Measurements from ENCODE around the gene KCNK2.

KCNK2 gene

DNA sequence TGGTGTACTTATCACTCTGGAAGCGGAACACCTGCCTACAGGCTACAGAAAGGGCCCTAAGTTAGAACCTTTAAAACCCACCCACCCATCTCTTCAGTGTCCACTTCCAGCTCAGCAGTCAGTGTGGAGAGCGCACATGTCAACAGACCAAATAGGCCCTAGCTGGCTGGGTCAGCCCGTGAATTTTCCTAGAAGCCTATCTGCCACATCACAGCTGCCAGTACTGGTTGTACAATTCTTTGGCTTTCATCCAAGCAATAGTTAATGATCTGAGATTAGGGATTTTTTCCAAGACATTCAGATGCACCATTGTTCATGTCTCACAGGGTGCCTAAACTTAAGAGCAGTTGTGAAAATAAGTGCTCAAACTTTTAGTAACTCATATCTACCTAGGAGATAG, 197.1 kb downstream of the KCNK2 start:
- Histone ChIP-seq H3K4me3 (no peak overlapping the region), H3K4me1 (no peaks in the 10 kb centered on the region), H3K27ac (no peak overlapping the region), H3K27me3 (no peaks in the 10 kb centered on the region), H3K36me3 (no peaks in the 10 kb centered on the region), H3K9me3 (no peaks in the 10 kb centered on the region)
- intact Hi-C loops (cut with DNase I; ENCODE audit: low total_unique reads), result no loop called here
- TF ChIP-seq, protein P1, sequence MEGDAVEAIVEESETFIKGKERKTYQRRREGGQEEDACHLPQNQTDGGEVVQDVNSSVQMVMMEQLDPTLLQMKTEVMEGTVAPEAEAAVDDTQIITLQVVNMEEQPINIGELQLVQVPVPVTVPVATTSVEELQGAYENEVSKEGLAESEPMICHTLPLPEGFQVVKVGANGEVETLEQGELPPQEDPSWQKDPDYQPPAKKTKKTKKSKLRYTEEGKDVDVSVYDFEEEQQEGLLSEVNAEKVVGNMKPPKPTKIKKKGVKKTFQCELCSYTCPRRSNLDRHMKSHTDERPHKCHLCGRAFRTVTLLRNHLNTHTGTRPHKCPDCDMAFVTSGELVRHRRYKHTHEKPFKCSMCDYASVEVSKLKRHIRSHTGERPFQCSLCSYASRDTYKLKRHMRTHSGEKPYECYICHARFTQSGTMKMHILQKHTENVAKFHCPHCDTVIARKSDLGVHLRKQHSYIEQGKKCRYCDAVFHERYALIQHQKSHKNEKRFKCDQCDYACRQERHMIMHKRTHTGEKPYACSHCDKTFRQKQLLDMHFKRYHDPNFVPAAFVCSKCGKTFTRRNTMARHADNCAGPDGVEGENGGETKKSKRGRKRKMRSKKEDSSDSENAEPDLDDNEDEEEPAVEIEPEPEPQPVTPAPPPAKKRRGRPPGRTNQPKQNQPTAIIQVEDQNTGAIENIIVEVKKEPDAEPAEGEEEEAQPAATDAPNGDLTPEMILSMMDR (IDR thresholded peaks at IDR 0.05), result no peak
- DNase-seq, result no peak

DNA sequence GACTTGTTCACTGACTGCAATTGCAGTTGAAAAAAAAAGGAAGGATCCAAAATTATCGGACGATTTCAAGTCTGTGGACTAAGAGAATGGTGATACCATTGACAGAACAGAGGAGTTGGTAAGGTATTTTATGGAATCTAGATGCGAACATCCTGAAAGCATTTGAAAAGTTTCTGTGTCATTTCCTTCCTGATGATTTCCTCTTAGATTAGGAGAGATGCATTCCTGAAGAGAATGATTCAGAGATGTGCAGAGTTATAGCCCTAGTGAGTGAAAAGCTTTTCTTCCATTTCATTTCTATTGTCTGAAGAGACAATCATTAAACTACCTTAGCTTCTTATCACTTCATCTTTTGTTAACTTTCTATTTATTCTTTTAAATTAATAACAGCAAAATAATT, 200.0 kb downstream of the KCNK2 start:
- Histone ChIP-seq H3K27me3 (no peaks in the 10 kb centered on the region), H3K9me3 (no peaks in the 10 kb centered on the region), H3K36me3 (no peaks in the 10 kb centered on the region), H3K4me3 (no peak overlapping the region), H3K4me1 (no peaks in the 10 kb centered on the region), H3K27ac (no peak overlapping the region)
- DNase-seq, result no peak
- intact Hi-C loops (cut with DNase I; ENCODE audit: low total_unique reads), result no loop called here
- TF ChIP-seq, protein P1 (IDR thresholded peaks at IDR 0.05), result no peak

DNA sequence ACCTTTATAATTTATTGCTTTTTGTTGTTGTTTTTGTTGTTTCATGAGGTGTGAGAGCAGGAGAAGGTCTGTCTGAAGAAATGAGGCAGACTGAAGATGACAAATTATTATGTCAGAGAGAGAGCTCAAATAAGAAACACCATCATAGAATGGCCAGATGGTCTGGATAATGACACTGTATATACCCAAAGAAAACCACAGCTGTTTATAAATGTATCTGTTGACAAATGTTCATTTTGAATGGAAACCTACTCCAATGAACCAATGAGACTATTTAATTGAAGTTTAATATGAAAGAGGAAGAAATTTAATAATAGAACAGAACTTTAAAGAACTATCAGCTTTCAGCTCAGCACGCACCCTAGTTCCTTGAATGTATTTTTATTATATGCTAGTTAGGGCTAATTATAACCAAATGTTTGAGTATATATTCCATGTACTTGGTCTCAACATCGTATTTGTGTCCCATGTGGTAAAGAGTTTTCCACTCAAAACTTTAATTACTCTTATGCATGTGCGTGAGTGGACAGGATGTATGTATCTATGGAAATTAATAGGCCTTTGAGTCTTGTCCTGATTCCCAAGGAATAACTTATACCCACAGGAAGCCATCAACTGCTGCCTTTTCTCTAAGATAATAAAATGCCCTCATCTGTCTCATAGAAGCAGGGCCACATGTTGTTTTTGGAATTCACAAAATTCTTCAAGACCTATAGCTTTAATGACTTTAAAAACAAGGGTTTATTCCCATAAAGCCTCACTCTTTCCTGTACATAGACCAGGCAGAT, 202.7 kb downstream of the KCNK2 start:
- Histone ChIP-seq H3K4me3 (no peak overlapping the region), H3K9me3 (no peaks in the 10 kb centered on the region), H3K27me3 (no peaks in the 10 kb centered on the region), H3K36me3 (no peaks in the 10 kb centered on the region), H3K4me1 (no peaks in the 10 kb centered on the region), H3K27ac (no peak overlapping the region)
- intact Hi-C loops (cut with DNase I; ENCODE audit: low total_unique reads), result no loop called here
- TF ChIP-seq, protein P1 (IDR thresholded peaks at IDR 0.05), result no peak
- DNase-seq, result no peak

All from tibial artery (tissue), 4 donors.